GM12864 (cell line): ENCODE data around the gene CUEDC2.
A peak's percentile ranks its signal among the peaks of the same experiment; 100 is the strongest.

ENCODE experiments used
- DNase-seq: peaks from one replicate; pipeline ENCODE4 v3.0.0-alpha.2; 2011; ENCODE audit warnings: low read depth
- H3K4me3 ChIP-seq: 2 replicates; pipeline ENCODE4 v1.5.1; 2011; ENCODE audit warnings: mild to moderate bottlenecking, low read depth, low read length, control low read depth
- CTCF ChIP-seq: IDR thresholded peaks from 2 replicates; pipeline ENCODE4 v1.5.1; 2011; ENCODE audit warnings: low read depth, mild to moderate bottlenecking, moderate library complexity, low read length, control low read depth, inconsistent platforms; ENCODE audit errors: missing control alignments

Gene CUEDC2

DNA sequence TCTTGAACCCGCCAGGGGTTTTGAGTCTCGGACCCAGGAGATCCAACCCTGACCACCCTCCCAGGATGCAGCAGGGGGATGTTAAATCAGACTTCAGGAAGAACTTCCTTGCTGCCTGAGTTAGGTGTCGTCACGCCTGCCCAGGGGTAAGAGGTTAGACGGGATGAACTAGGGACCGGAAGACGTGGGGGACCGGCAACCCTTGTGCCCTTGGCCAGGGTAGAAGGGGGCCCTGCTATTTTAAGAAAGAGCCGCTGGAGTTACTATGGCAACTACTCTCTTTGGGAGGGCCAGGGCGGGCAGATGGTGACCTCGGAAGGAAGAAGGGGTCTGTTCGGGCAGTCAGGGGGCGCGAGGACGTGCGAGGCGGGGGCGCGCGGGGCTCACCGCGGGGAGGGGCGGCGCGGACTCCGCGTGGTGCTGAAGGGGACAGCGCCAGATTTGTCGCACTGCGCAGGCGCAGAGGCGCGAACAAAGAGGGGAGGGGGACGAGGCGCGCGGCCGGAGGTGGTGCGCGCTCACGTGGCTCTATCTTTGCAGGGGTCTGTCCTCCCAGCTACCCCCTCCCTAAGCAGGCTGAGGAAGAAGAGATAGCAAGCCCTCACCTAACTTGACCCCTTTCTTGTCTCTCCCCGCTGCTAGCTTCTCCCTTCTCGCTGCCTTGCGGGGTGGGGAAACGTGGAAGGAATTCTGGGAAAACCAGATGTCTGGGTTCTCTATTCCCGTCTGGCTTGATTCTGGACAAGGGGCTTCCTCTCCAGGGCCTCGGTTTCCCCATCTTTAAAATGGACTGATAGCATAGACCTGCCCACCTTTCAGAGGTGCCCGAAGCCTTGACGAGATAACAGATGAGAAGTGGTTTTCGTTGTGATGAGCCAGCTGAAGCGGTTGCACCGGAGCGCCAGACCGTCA is 12.8 kb downstream of the CUEDC2 start:
- TF ChIP-seq CTCF, result no peak
- H3K4me3 ChIP-seq, result peak overlapping the region; percentile 73
- no peak for DNase-seq

GRCh38 chr10:102418622-102419268 is 13.6 kb downstream of the CUEDC2 start, which contains the start of gene PSD:
PSD (minus strand) TSS chr10:102418785; CDS start chr10:102417038, 1,747 bp downstream.
- no peak for DNase-seq
- peak within 1 kb of the TSS; percentile 73 for H3K4me3 ChIP-seq
- no peak for TF ChIP-seq CTCF

DNA sequence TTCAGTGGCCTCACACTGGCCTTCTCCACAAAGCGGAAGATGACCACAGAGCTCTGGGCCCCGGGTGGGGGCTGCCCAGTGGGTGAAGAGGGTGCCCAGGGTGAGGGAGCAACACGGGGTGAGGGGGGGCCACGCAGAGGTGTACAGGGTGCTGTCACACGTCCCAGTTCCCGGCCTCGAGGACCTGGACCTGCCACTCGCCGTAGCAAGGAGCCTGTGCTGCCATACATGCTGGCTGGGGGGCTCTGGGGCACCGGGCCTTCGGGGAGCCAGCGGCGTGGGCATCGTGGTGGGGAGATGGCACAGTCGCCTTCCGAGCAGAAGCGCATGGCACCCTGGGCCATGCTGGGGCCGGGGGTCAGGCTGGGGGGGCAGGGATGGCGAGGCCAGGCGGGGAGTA is 15.7 kb downstream of the CUEDC2 start:
- no peak for TF ChIP-seq CTCF
- no peak for DNase-seq
- no peak overlapping the region for H3K4me3 ChIP-seq

DNA sequence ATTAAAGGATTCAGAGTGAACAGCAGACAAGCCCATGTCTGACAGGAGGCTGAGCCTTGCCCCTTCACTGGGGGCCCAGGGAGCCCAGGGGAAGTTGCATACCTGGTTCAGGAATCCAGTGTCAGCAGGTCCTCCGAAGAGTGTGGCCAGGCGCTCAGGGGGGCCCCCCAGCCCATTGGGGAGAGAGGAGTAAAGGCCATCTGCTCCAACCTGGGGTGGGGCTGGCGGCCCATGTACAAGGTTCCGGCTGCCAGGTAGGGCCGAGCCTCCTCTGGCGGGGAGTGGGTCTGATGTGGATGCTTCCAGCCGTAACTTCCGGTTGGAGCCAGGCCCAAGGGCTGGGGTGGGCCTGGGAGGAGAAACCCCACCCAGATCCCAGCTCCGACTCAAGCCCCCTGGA is 16.1 kb downstream of the CUEDC2 start:
- DNase-seq, result no peak
- TF ChIP-seq CTCF, result no peak
- H3K4me3 ChIP-seq, result no peak overlapping the region

DNA sequence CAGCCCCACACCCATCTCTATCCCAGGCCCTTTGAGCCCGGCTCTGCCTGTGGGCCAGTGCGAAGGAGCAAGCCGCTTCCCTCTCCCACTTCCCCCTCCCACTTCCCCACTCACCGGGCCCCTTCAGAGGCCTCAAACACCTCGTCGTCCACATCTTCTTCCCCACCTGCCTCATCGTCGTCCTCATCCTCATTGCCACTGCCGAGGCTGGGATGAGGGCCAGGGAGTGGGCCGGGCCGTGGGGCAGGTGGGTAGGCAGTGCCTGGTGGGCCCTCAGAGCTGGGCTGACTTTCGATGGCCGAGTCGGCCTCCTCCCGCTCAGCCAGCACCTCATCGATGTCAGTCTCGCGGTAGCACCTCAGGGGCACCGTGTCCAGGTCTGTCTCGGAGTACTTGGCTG is 17.6 kb downstream of the CUEDC2 start:
- DNase-seq, result no peak
- no peak for TF ChIP-seq CTCF
- no peak overlapping the region for H3K4me3 ChIP-seq

GRCh38 chr10:102413806-102414561 is 18.4 kb downstream of the CUEDC2 start:
- no peak overlapping the region for H3K4me3 ChIP-seq
- TF ChIP-seq CTCF, result no peak
- DNase-seq, result no peak
